HCT116 (cell line): ENCODE data around the gene HUS1B. TPM values are rescaled to one million over a fixed set of nuclear protein-coding genes. Genes with fewer than 3 reads are reported as not detected.

Source experiments
- ATAC-seq: fragments of 200-7000 bp; cut with Tn5 transposase; 2 replicates; pipeline ENCODE4 v1.9.1; 2020; ENCODE audit warnings: mild to moderate bottlenecking, moderate library complexity
- BruUV-seq: library from RNA; stranded (reverse); fragments of 400-500 nt; replicated peaks from 2 replicates; lab custom pipeline; 2021; lab: Mats Ljungman, UMichigan
- CTCF ChIA-PET: fragments of 300-600 bp; sonication (Branson Sonifier 250); formaldehyde crosslinking; loops from one replicate; lab custom pipeline; 2021; ENCODE audit warnings: antibody characterized with exemption; lab: Charles Lee
- POLR2A ChIA-PET: fragments of 300-600, 350-600 bp; sonication (Branson Sonifier 250); formaldehyde crosslinking; loops from one replicate; lab custom pipeline; 2021; ENCODE audit warnings: antibody characterized with exemption; lab: Charles Lee
- RAD21 ChIA-PET, 2 experiments: fragments of 300-600 bp; sonication (Branson Sonifier 250); formaldehyde crosslinking; loops; one replicate each; lab custom pipeline; 2023; ENCODE audit warnings: low total read pairs in 2 of 2; ENCODE audit not compliant: uncharacterized antibody in 2 of 2, unreplicated experiment in 2 of 2, low non-redundant PET in 1 of 2; lab: Charles Lee
- DNase-seq: peaks from one replicate; pipeline ENCODE4 v3.0.0-alpha.2; 2010; ENCODE audit warnings: low read depth, low spot score
- H2AFZ ChIP-seq: fragments of 200-600 bp; shearing (Covaris generic), sonication (generic); 2 replicates; pipeline ENCODE4 v1.6.1; 2017; ENCODE audit warnings: low read depth, mixed run types, mixed read lengths, antibody characterized with exemption, low read length; ENCODE audit not compliant: poor library complexity, severe bottlenecking
- H3K27ac ChIP-seq: 2 replicates; pipeline ENCODE4 v1.5.1; 2012; ENCODE audit warnings: low read depth, low read length
- H3K27me3 ChIP-seq: fragments of 200-600 bp; sonication (generic); 2 replicates; pipeline ENCODE4 v1.6.1; 2016; ENCODE audit warnings: mixed run types, low read length, mixed read lengths; ENCODE audit not compliant: insufficient read depth
- H3K36me3 ChIP-seq, 2 experiments: fragments of 200-500 bp in 1 of 2; fragments of 200-600 bp in 1 of 2; sonication (Bioruptor generic) in 1 of 2; sonication (generic) in 1 of 2; 2 replicates each; pipeline versions ENCODE4 v1.5.1 to v1.6.1; 2014 to 2016; ENCODE audit warnings: low read length in 2 of 2, inconsistent platforms in 1 of 2, mixed read lengths in 1 of 2, mixed run types in 1 of 2; ENCODE audit not compliant: insufficient read depth in 2 of 2, control insufficient read depth in 1 of 2
- H3K4me1 ChIP-seq, 2 experiments: fragments of 200-600 bp in 1 of 2; sonication (generic) in 1 of 2; 2 replicates each; pipeline versions ENCODE4 v1.5.1 to v1.6.1; 2012 to 2017; ENCODE audit warnings: low read length in 2 of 2, inconsistent platforms in 1 of 2, mild to moderate bottlenecking in 1 of 2, mixed read lengths in 1 of 2, mixed run types in 1 of 2, moderate library complexity in 1 of 2; ENCODE audit not compliant: insufficient read depth in 2 of 2, control insufficient read depth in 1 of 2
- H3K4me2 ChIP-seq: fragments of 200-600 bp; sonication (generic); 2 replicates; pipeline ENCODE4 v1.6.1; 2017; ENCODE audit warnings: mixed run types, low read length, mixed read lengths
- H3K4me3 ChIP-seq, 2 experiments: fragments of 200-600 bp in 1 of 2; sonication (generic) in 1 of 2; replicated peaks in 1 of 2; 2 replicates each; pipeline ENCODE4 v1.5.1; 2011 to 2016; ENCODE audit warnings: low read length in 2 of 2, control low read depth in 1 of 2, low read depth in 1 of 2, mild to moderate bottlenecking in 1 of 2, mixed read lengths in 1 of 2, mixed run types in 1 of 2
- H3K79me2 ChIP-seq: fragments of 200-600 bp; sonication (generic); 2 replicates; pipeline ENCODE4 v1.6.1; 2017; ENCODE audit warnings: mild to moderate bottlenecking, mixed run types, low read length, moderate library complexity, mixed read lengths; ENCODE audit not compliant: insufficient read depth
- H3K9ac ChIP-seq: fragments of 200-600 bp; sonication (generic); 2 replicates; pipeline ENCODE4 v1.6.1; 2016; ENCODE audit warnings: low read length, mixed read lengths
- H3K9me2 ChIP-seq: fragments of 200-600 bp; sonication (generic), shearing (Covaris generic); 2 replicates; pipeline ENCODE4 v1.6.1; 2017; ENCODE audit warnings: mixed run types, mild to moderate bottlenecking, moderate library complexity; ENCODE audit not compliant: insufficient read depth
- H3K9me3 ChIP-seq, 2 experiments: fragments of 200-500 bp in 1 of 2; fragments of 200-600 bp in 1 of 2; sonication (Bioruptor generic) in 1 of 2; sonication (generic) in 1 of 2; 2 replicates each; pipeline ENCODE4 v1.6.1; 2014 to 2017; ENCODE audit warnings: low read length in 2 of 2, mixed read lengths in 2 of 2, inconsistent platforms in 1 of 2, low read depth in 1 of 2, mild to moderate bottlenecking in 1 of 2, mixed run types in 1 of 2, moderate library complexity in 1 of 2; ENCODE audit not compliant: control insufficient read depth in 1 of 2, insufficient read depth in 1 of 2
- H4K20me1 ChIP-seq: fragments of 200-600 bp; sonication (generic), shearing (Covaris generic); 2 replicates; pipeline ENCODE4 v1.6.1; 2017; ENCODE audit warnings: mixed run types, mild to moderate bottlenecking, moderate library complexity; ENCODE audit not compliant: insufficient read depth
- CTCF ChIP-seq, 3 experiments: fragments of 200-600 bp in 1 of 3; sonication (generic) in 1 of 3; IDR thresholded peaks in 2 of 3; conservative IDR thresholded peaks in 1 of 3; 2 replicates each; pipeline ENCODE4 v1.5.1; 2012 to 2017; ENCODE audit warnings: low read depth in 2 of 3, low read length in 2 of 3, antibody characterized with exemption in 1 of 3, borderline replicate concordance in 1 of 3, control low read depth in 1 of 3, mild to moderate bottlenecking in 1 of 3, mixed read lengths in 1 of 3, mixed run types in 1 of 3, moderate library complexity in 1 of 3; ENCODE audit not compliant: insufficient read depth in 1 of 3
- EGR1 ChIP-seq: IDR thresholded peaks from 2 replicates; pipeline ENCODE4 v1.6.1; 2012; ENCODE audit warnings: low read depth
- ELF1 ChIP-seq: IDR thresholded peaks from 2 replicates; pipeline ENCODE4 v1.6.1; 2012; ENCODE audit warnings: low read depth, borderline replicate concordance
- MAX ChIP-seq: IDR thresholded peaks from 2 replicates; pipeline ENCODE4 v1.6.1; 2012
- POLR2A ChIP-seq: IDR thresholded peaks from 2 replicates; pipeline ENCODE4 v1.7.0; 2011; ENCODE audit warnings: borderline replicate concordance; ENCODE audit not compliant: insufficient read depth, insufficient read length; ENCODE audit errors: extremely low read depth
- POLR2AphosphoS5 ChIP-seq: IDR thresholded peaks from 2 replicates; pipeline ENCODE4 v1.6.1; 2011; ENCODE audit warnings: mild to moderate bottlenecking, low read depth, low read length, moderate library complexity
- RAD21 ChIP-seq: IDR thresholded peaks from 2 replicates; pipeline ENCODE4 v1.6.1; 2012; ENCODE audit warnings: low read depth, mild to moderate bottlenecking
- SIN3A ChIP-seq: IDR thresholded peaks from 2 replicates; pipeline ENCODE4 v1.6.1; 2012; ENCODE audit warnings: low read depth
- YY1 ChIP-seq: IDR thresholded peaks from 2 replicates; pipeline ENCODE4 v1.6.1; 2011; ENCODE audit warnings: low read length, low read depth, moderate library complexity, mild to moderate bottlenecking; ENCODE audit not compliant: insufficient replicate concordance; ENCODE audit errors: extremely low read depth
- ZFX ChIP-seq: fragments of 450-650 bp; IDR thresholded peaks from 2 replicates; pipeline ENCODE4 v1.6.1; 2017
- intact Hi-C: fragments of 100-400 bp; cut with micrococcal nuclease; formaldehyde crosslinking; loops from 2 replicates; pipeline ENCODE4 v1.10.0; 2022
- total RNA-seq: library from RNA; stranded (reverse); gene quantifications from one replicate; pipeline ENCODE4 v1.2.1, GENCODE V29; 2021; ENCODE audit not compliant: unreplicated experiment

The HUS1B gene
- total RNA-seq, 1 experiment from 2014 or later, result 0.76 TPM

GRCh38 chr6:624979-625378, 31.9 kb downstream of the HUS1B start:
- CTCF ChIA-PET, result no interaction called here
- H3K36me3 ChIP-seq, result 0 out of 4 replicates have a peak, but pooled peaks cover 0 to 3% of the 10 kb centered on the region in 2 experiments
- no peak overlapping the region for H2AFZ ChIP-seq
- H3K9ac ChIP-seq, result no peak overlapping the region
- no peaks in the 10 kb centered on the region for H3K9me2 ChIP-seq
- TF ChIP-seq POLR2A (no peak), RAD21 (peak; percentile 24; the same call in 1 of the 2 replicates), YY1 (no peak), CTCF (IDR thresholded peaks at IDR 0.05 in 2 of 3, conservative IDR thresholded peaks at IDR 0.05 in 1 of 3; ENCODE audit: borderline replicate concordance in 1 of 3, insufficient read depth in 1 of 3, low read depth in 2 of 3, low read length in 2 of 3) (peak in 2 of 3 experiments; percentile 6 to 28; a peak in 1 of 6 replicates)
- TF ChIP-seq, all 23 proteins: peak for 2
- Histone ChIP-seq H3K4me2 (no peak overlapping the region), H3K4me3 (no peak overlapping the region), H4K20me1 (no peaks in the 10 kb centered on the region), H3K9me3 (no peaks in the 10 kb centered on the region), H3K27me3 (no peaks in the 10 kb centered on the region), H3K79me2 (no peaks in the 10 kb centered on the region), H3K4me1 (no peaks in the 10 kb centered on the region), H3K27ac (no peak overlapping the region)
- POLR2A ChIA-PET, result no interaction called here
- RAD21 ChIA-PET, result no interaction called here
- intact Hi-C loops, result loop anchor here (10.0 kb wide), 1 partner anchor 160 kb away; no protein-coding TSS in a partner anchor
- ATAC-seq, result no peak
- DNase-seq, result no peak
- no TSS peak for BruUV-seq

- H3K9ac ChIP-seq, result no peak overlapping the region
- BruUV-seq, result no TSS peak
- no peak overlapping the region for H3K4me3 ChIP-seq
- H3K9me2 ChIP-seq, result no peaks in the 10 kb centered on the region
- no peak for TF ChIP-seq SIN3A
- TF ChIP-seq RAD21, result no peak
- TF ChIP-seq EGR1, result no peak
- no peak for TF ChIP-seq CTCF (IDR thresholded peaks at IDR 0.05 in 2 of 3, conservative IDR thresholded peaks at IDR 0.05 in 1 of 3; ENCODE audit: borderline replicate concordance in 1 of 3, insufficient read depth in 1 of 3, low read depth in 2 of 3, low read length in 2 of 3)
- TF ChIP-seq ELF1, result no peak
- no peak for TF ChIP-seq MAX
- TF ChIP-seq POLR2AphosphoS5, result no peak
- no peak for TF ChIP-seq ZFX
- H3K36me3 ChIP-seq, result no peaks in the 10 kb centered on the region
- no peak overlapping the region for H3K4me2 ChIP-seq
- POLR2A ChIA-PET, result no interaction called here
- H4K20me1 ChIP-seq, result no peaks in the 10 kb centered on the region
- H3K9me3 ChIP-seq, result no peaks in the 10 kb centered on the region
- H2AFZ ChIP-seq, result no peak overlapping the region
- no peaks in the 10 kb centered on the region for H3K79me2 ChIP-seq
- DNase-seq (no peak), ATAC-seq (no peak)
- no peak overlapping the region for H3K27ac ChIP-seq
- CTCF ChIA-PET, result no interaction called here
- intact Hi-C loops, result loop anchor here (10.0 kb wide), 1 partner anchor 162 kb away; no protein-coding TSS in a partner anchor
- no peaks in the 10 kb centered on the region for H3K27me3 ChIP-seq
- H3K4me1 ChIP-seq, result no peaks in the 10 kb centered on the region
- RAD21 ChIA-PET, result no interaction called here
These were observed 34.4 kb downstream of the HUS1B start for GRCh38 chr6:622462-622861.
